MCF 10A (cell line): ENCODE results near the gene DYSF. TPM values are rescaled to one million over a fixed set of nuclear protein-coding genes. Genes with fewer than 3 reads are reported as not detected.

Source experiments
- BruUV-seq: library from RNA; stranded (reverse); fragments of 400-500 nt; replicated peaks from 2 replicates; lab custom pipeline; 2021; lab: Mats Ljungman, UMichigan
- CTCF ChIA-PET: fragments of 300-600 bp; sonication (Branson Sonifier 250); formaldehyde crosslinking; extraction: SDS; loops from one replicate; lab custom pipeline; 2021; ENCODE audit warnings: antibody characterized with exemption, inconsistent platforms; lab: Yijun Ruan, JAX
- POLR2A ChIA-PET: fragments of 300-600, 350-650 bp; sonication (Branson Sonifier 250); formaldehyde crosslinking; extraction: SDS; loops from one replicate; lab custom pipeline; 2020; ENCODE audit warnings: antibody characterized with exemption, inconsistent platforms; lab: Yijun Ruan, JAX
- DNase-seq: peaks from one replicate; pipeline ENCODE4 v3.0.0-alpha.2; 2018; ENCODE audit not compliant: unreplicated experiment
- H3K27ac Mint-ChIP-seq: one replicate; pipeline ENCODE4 v1.8.0; 2022; ENCODE audit warnings: mild to moderate bottlenecking, low read depth, mixed read lengths; ENCODE audit not compliant: unreplicated experiment
- H3K27me3 Mint-ChIP-seq: one replicate; pipeline ENCODE4 v1.8.0; 2022; ENCODE audit warnings: mixed read lengths; ENCODE audit not compliant: insufficient read depth, unreplicated experiment
- H3K36me3 Mint-ChIP-seq: one replicate; pipeline ENCODE4 v1.8.0; 2022; ENCODE audit warnings: mild to moderate bottlenecking, moderate library complexity, mixed read lengths; ENCODE audit not compliant: insufficient read depth, unreplicated experiment
- H3K4me1 Mint-ChIP-seq: one replicate; pipeline ENCODE4 v1.8.0; 2022; ENCODE audit warnings: mixed read lengths; ENCODE audit not compliant: insufficient read depth, unreplicated experiment
- H3K4me3 Mint-ChIP-seq: one replicate; pipeline ENCODE4 v1.8.0; 2022; ENCODE audit warnings: mild to moderate bottlenecking, moderate library complexity, mixed read lengths; ENCODE audit not compliant: unreplicated experiment
- H3K9me3 Mint-ChIP-seq: one replicate; pipeline ENCODE4 v1.8.0; 2022; ENCODE audit warnings: mixed read lengths; ENCODE audit not compliant: unreplicated experiment
- intact Hi-C: fragments of 100-400 bp; cut with micrococcal nuclease; formaldehyde crosslinking; loops from 2 replicates; pipeline ENCODE4 v1.14.1; 2022
- total RNA-seq: library from RNA; stranded (reverse); gene quantifications from 2 replicates; pipeline ENCODE4 v1.2.3, GENCODE V29; 2022
- TF ChIP-seq, protein P1 (sequence below): fragments of 200-600 bp; IDR thresholded peaks from one replicate; pipeline ENCODE4 v1.8.0; 2022; ENCODE audit warnings: antibody characterized with exemption, mild to moderate bottlenecking; ENCODE audit not compliant: unreplicated experiment

The DYSF gene
- total RNA-seq, 1 experiment from 2014 or later: 2.0 TPM

DNA sequence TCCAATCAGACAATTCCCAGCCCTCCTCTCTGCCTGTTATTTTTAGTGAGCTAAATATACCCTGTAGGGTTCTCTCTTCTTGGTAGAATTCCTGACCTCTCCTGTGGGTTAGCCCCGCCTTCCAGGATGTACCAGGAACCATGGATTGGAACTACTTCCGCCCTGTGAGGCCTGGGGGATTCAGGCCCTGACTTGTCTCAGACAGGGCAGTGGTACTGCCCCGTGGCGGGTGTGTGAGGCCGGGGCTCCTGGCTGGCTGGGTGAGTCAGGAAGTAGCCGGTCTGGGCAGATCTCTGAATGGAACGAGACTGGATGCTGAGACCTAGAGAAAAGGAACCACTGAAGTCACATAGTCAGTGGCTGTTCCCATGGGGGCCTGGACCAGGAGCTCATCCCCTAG is 50.5 kb downstream of the DYSF start:
- TF ChIP-seq, protein P1, sequence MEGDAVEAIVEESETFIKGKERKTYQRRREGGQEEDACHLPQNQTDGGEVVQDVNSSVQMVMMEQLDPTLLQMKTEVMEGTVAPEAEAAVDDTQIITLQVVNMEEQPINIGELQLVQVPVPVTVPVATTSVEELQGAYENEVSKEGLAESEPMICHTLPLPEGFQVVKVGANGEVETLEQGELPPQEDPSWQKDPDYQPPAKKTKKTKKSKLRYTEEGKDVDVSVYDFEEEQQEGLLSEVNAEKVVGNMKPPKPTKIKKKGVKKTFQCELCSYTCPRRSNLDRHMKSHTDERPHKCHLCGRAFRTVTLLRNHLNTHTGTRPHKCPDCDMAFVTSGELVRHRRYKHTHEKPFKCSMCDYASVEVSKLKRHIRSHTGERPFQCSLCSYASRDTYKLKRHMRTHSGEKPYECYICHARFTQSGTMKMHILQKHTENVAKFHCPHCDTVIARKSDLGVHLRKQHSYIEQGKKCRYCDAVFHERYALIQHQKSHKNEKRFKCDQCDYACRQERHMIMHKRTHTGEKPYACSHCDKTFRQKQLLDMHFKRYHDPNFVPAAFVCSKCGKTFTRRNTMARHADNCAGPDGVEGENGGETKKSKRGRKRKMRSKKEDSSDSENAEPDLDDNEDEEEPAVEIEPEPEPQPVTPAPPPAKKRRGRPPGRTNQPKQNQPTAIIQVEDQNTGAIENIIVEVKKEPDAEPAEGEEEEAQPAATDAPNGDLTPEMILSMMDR: no peak
- no peaks in the 10 kb centered on the region for H3K9me3 Mint-ChIP-seq
- ChIA-PET CTCF (interaction anchor here (11.2 kb wide), 1 partner anchor 205 kb away, joined by 149 read pairs; no protein-coding TSS in a partner anchor), POLR2A (no interaction called here)
- no peaks in the 10 kb centered on the region for H3K27me3 Mint-ChIP-seq
- H3K4me1 Mint-ChIP-seq: peaks cover 9% of the 10 kb centered on the region
- no peak for DNase-seq
- no peak overlapping the region for H3K27ac Mint-ChIP-seq
- no TSS peak for BruUV-seq
- no peaks in the 10 kb centered on the region for H3K36me3 Mint-ChIP-seq
- no peak overlapping the region for H3K4me3 Mint-ChIP-seq
- intact Hi-C loops: no loop called here

DNA sequence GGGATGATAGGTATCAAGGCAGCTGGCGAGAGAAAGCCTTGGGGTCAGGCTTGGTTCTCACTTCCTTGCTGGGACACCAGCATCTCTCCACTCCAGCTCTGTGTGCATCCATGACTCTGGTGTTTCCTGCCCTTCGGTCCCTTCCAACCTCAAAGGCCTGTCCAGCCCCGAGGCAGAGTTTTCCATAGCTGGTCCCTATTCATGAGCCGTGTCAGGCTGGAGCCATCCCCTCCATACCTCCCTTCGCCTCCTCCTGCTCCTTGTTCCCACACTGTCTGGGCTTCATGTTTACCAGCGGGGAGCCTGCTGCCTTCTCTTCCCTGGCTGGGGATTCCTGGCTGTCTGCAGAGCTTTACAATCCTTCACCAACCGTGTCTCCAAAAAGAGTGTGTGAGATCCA is 51.2 kb downstream of the DYSF start:
- peaks cover 1% of the 10 kb centered on the region for H3K4me1 Mint-ChIP-seq
- no peak overlapping the region for H3K4me3 Mint-ChIP-seq
- POLR2A ChIA-PET: no interaction called here
- no peak overlapping the region for H3K27ac Mint-ChIP-seq
- H3K9me3 Mint-ChIP-seq: no peaks in the 10 kb centered on the region
- intact Hi-C loops: no loop called here
- TF ChIP-seq, protein P1: no peak
- CTCF ChIA-PET: interaction anchor here (1.0 to 11.2 kb wide), 2 partner anchors 86 to 206 kb away, joined by 3 to 149 read pairs; no protein-coding TSS in a partner anchor
- no TSS peak for BruUV-seq
- H3K36me3 Mint-ChIP-seq: no peaks in the 10 kb centered on the region
- H3K27me3 Mint-ChIP-seq: no peaks in the 10 kb centered on the region
- no peak for DNase-seq

DNA sequence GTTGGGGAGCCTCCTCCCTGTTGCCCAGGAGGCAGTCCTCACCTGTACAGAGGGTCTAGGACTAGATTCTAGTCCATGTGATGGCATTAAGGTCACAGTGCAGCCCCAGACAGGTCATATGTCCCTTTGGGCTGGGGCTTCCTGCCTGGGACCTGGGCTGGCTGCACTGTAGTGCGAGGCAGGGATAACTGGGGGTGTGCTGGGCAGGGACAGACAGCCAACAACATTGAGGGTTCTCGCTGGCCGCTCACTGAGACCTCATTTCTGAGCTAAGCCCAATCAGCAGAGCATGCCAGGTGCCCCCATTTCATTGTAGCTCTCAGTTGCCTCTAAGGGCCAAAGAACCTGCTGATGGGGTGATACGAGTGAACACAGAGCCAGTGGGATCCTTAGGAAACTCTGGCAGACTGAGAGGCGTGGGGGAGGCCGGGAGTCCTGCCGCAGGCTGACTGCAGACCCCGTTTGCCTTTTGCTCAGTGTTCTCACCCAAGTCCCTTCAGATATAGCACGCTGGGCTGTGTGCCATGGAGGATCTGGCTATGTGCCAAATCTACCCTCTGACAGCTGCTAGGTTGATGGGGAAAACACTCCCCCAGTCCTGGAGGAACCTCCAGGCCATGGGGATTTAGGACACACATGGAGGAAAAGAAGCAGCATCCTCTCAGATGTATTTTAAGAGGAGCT is 51.9 kb downstream of the DYSF start:
- Mint-ChIP-seq H3K27me3 (no peaks in the 10 kb centered on the region), H3K4me3 (no peak overlapping the region), H3K27ac (no peak overlapping the region), H3K9me3 (no peaks in the 10 kb centered on the region), H3K4me1 (no peaks in the 10 kb centered on the region), H3K36me3 (no peaks in the 10 kb centered on the region)
- BruUV-seq: no TSS peak
- TF ChIP-seq, protein P1: no peak
- no peak for DNase-seq
- intact Hi-C loops: no loop called here
- POLR2A ChIA-PET: interaction anchor here (0.5 kb wide), 1 partner anchor 306 kb away, joined by 3 read pairs; no protein-coding TSS in a partner anchor
- CTCF ChIA-PET: interaction anchor here (1.0 to 11.2 kb wide), 4 partner anchors 87 to 347 kb away, joined by 3 to 149 read pairs (median 3); no protein-coding TSS in a partner anchor

DNA sequence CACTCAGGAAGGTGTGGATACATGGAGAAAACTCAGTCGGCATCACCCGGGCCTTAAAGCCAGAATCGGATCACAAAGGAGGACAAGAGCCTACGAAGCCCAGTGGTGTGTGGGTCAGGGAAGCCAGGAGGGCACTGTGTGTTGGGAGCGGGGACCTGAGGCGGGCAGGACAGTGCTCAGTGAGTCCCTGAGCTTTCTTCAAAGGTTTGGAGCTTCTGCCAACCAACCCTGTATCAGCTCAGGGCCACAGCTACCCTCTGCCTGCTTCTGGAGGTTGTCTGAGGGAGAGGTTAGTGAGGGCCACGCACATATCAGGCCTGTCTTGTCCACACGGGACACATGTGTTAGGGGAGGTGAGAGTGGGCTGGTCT is 52.4 kb downstream of the DYSF start:
- intact Hi-C loops: no loop called here
- no peak for DNase-seq
- POLR2A ChIA-PET: interaction anchor here (0.5 to 0.6 kb wide), 2 partner anchors 234 to 307 kb away, joined by 3 to 6 read pairs; no protein-coding TSS in a partner anchor
- Mint-ChIP-seq H3K36me3 (no peaks in the 10 kb centered on the region), H3K27ac (no peak overlapping the region), H3K4me1 (no peaks in the 10 kb centered on the region), H3K4me3 (no peak overlapping the region), H3K9me3 (no peaks in the 10 kb centered on the region), H3K27me3 (no peaks in the 10 kb centered on the region)
- TF ChIP-seq, protein P1: no peak
- no TSS peak for BruUV-seq
- CTCF ChIA-PET: interaction anchor here (1.0 to 11.2 kb wide), 5 partner anchors 45 to 482 kb away, joined by 3 to 149 read pairs (median 5); no protein-coding TSS in a partner anchor
